CD4-positive, CD25-positive, alpha-beta regulatory T cell (primary cell): Measurements from ENCODE around the gene SUSD5. TPM values are rescaled to one million over a fixed set of nuclear protein-coding genes. Genes with fewer than 3 reads are reported as not detected.
A peak's percentile ranks its signal among the peaks of the same experiment; 100 is the strongest.
"Not testable (repeated sequence)": the region's sequence is repeated elsewhere in the genome, so short reads cannot be mapped to it uniquely, and the experiment has no call there.

ENCODE experiments used
- ATAC-seq, 2 donors: fragments of 150-1000 bp; cut with Tn5 transposase; one replicate each; pipeline ENCODE4 v1.10.0; 2021; ENCODE audit warnings: low read depth in 2 of 2, moderate number of reproducible peaks in 2 of 2, moderate library complexity in 1 of 2
- DNase-seq, 3 donors: peaks; one replicate each; pipeline versions ENCODE4 v3.0.0 to v3.0.0-alpha.2; 2012 to 2022; ENCODE audit warnings: mixed read lengths in 1 of 3
- H3K27ac ChIP-seq: one replicate; pipeline ENCODE4 v1.7.0; 2013; ENCODE audit warnings: mild to moderate bottlenecking, low read length; ENCODE audit not compliant: insufficient read depth, poor library complexity, severe bottlenecking
- H3K27me3 ChIP-seq: one replicate; pipeline ENCODE4 v1.7.0; 2013; ENCODE audit warnings: low read length; ENCODE audit not compliant: control insufficient read depth, insufficient read depth
- H3K36me3 ChIP-seq: one replicate; pipeline ENCODE4 v1.7.0; 2013; ENCODE audit warnings: mild to moderate bottlenecking, low read length, moderate library complexity; ENCODE audit not compliant: control insufficient read depth, insufficient read depth
- H3K4me1 ChIP-seq: 2 replicates; pipeline ENCODE4 v1.7.0; 2013; ENCODE audit warnings: mild to moderate bottlenecking, low read length; ENCODE audit not compliant: insufficient read depth, control insufficient read depth, poor library complexity, severe bottlenecking
- H3K4me3 ChIP-seq: one replicate; pipeline ENCODE4 v1.7.0; 2013; ENCODE audit warnings: low read depth, mild to moderate bottlenecking, low read length, moderate library complexity
- H3K9me3 ChIP-seq, 2 experiments: 1 replicate in 1 of 2; 2 replicates in 1 of 2; pipeline ENCODE4 v1.7.0; 2013; ENCODE audit warnings: low read length in 2 of 2, mild to moderate bottlenecking in 1 of 2, moderate library complexity in 1 of 2; ENCODE audit not compliant: control insufficient read depth in 2 of 2
- H3K27ac Mint-ChIP-seq, 3 donors: one replicate each; pipeline ENCODE4 v1.8.0; 2020 to 2022; ENCODE audit warnings: mild to moderate bottlenecking in 3 of 3, mixed read lengths in 3 of 3, moderate library complexity in 2 of 3
- H3K27me3 Mint-ChIP-seq: one replicate; pipeline ENCODE4 v1.8.0; 2022; ENCODE audit warnings: mild to moderate bottlenecking, mixed read lengths
- H3K36me3 Mint-ChIP-seq: one replicate; pipeline ENCODE4 v1.8.0; 2020; ENCODE audit warnings: mixed read lengths
- H3K4me1 Mint-ChIP-seq, 4 donors: one replicate each; pipeline ENCODE4 v1.8.0; 2020 to 2022; ENCODE audit warnings: mixed read lengths in 4 of 4, mild to moderate bottlenecking in 1 of 4
- H3K4me3 Mint-ChIP-seq, 4 donors: one replicate each; pipeline ENCODE4 v1.8.0; 2020 to 2022; ENCODE audit warnings: mild to moderate bottlenecking in 4 of 4, mixed read lengths in 4 of 4, moderate library complexity in 3 of 4
- H3K9me3 Mint-ChIP-seq, 7 donors: one replicate each; pipeline ENCODE4 v1.8.0; 2020 to 2022; ENCODE audit warnings: mixed read lengths in 7 of 7, mild to moderate bottlenecking in 3 of 7, moderate library complexity in 2 of 7
- polyA plus RNA-seq, 4 donors: library from polyadenylated mRNA; unstranded; fragments of 300-500 nt; fragmentation: Illumina TruSeq; gene quantifications; one replicate each; pipeline ENCODE4 v1.2.3, GENCODE V29; 2021
- total RNA-seq: library from RNA; stranded (reverse); gene quantifications from one replicate; pipeline ENCODE4 v1.2.3, GENCODE V29; 2022

SUSD5 gene
- total and polyA plus RNA-seq, 5 donors from 2014 or later, result 0.22 to 0.28 (median 0.25) TPM; not detected in 2

DNA sequence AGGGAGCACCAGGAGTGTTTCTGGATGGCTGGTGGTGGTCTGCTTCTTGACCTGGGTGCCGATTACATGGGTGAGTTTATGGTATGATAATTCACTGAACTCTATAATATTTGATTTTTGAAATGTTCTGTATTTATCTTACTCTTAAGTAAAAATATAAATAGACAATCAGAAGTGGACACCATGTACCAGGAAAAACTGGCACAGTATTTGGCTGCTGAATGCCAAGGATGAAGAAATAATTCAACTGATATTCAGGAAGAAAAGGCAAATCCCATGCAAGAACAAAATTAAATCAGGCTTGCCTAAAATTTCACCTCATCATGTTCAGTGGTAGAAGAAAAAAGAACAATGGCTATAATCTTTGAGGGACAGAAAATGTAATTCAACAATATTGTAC, 53.2 kb downstream of the SUSD5 start:
- Mint-ChIP-seq H3K36me3 (no peaks in the 10 kb centered on the region), H3K27ac (no peak overlapping the region), H3K9me3 (no peaks in the 10 kb centered on the region), H3K27me3 (peaks cover 33% of the 10 kb centered on the region), H3K4me3 (no peak overlapping the region), H3K4me1 (peaks cover 0 to 5% (median under 1%) of the 10 kb centered on the region in 4 donors)
- Histone ChIP-seq H3K27ac (no peak overlapping the region), H3K27me3 (peaks cover 8% of the 10 kb centered on the region), H3K9me3 (no peaks in the 10 kb centered on the region), H3K36me3 (no peaks in the 10 kb centered on the region), H3K4me3 (no peak overlapping the region), H3K4me1 (no peaks in the 10 kb centered on the region)
- DNase-seq (no peak), ATAC-seq (no peak)

DNA sequence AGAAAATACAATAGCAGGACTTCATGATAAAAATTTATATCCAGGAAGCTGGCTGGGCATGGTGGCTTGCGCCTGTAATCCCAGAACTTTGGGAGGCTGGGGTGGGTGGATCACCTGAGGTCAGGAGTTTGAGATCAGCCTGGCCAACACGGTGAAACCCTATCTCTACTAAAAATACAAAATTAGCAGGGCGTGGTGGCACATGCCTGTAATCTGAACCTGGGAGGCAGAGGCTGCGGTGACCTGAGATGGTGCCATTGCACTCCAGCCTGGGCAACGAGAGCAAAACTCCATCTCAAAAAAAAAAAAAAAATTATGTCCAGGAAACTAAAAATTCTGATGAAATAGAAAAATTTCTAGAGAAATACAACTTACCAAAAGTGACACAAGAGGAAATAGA, 56.0 kb downstream of the SUSD5 start:
- H3K27ac ChIP-seq, H3K4me3 ChIP-seq, H3K36me3 Mint-ChIP-seq, H3K4me3 Mint-ChIP-seq, H3K27ac Mint-ChIP-seq, DNase-seq, H3K9me3 Mint-ChIP-seq, H3K36me3 ChIP-seq, ATAC-seq, H3K4me1 ChIP-seq, H3K4me1 Mint-ChIP-seq, H3K9me3 ChIP-seq: not testable (repeated sequence)
- peaks cover 59% of the 10 kb centered on the region for H3K27me3 Mint-ChIP-seq
- peaks cover 11% of the 10 kb centered on the region for H3K27me3 ChIP-seq

DNA sequence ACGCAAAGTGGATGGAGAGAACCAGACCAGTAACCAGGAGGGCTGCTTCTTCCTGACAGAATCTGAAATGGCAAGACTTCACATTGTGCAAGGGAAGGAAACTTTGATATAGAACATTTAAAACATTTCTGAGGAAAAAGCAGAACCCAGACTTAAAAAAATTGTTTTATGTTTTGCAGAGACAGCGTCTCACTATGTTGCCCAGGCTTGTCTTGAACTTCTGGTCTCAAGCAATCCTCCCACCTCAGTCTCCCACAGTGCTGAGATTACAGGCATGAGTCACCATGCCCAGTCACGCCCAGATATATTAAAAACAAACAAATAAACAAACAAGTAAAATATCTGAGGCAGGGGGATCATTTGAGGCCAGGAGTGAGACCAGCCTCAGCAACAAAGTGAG, 58.6 kb downstream of the SUSD5 start:
- H3K27me3 ChIP-seq, result peaks cover 15% of the 10 kb centered on the region
- H3K9me3 ChIP-seq, result no peaks in the 10 kb centered on the region
- ATAC-seq (no peak), DNase-seq (no peak)
- peaks cover 0 to 5% (median 0%) of the 10 kb centered on the region in 4 donors for H3K4me1 Mint-ChIP-seq
- no peaks in the 10 kb centered on the region for H3K4me1 ChIP-seq
- H3K36me3 Mint-ChIP-seq, result no peaks in the 10 kb centered on the region
- H3K27ac ChIP-seq, result no peak overlapping the region
- no peak overlapping the region for H3K27ac Mint-ChIP-seq
- H3K4me3 Mint-ChIP-seq, result no peak overlapping the region
- no peak overlapping the region for H3K4me3 ChIP-seq
- H3K9me3 Mint-ChIP-seq, result peaks cover 0 to 1% (median 0%) of the 10 kb centered on the region in 7 donors
- peaks cover 75% of the 10 kb centered on the region for H3K27me3 Mint-ChIP-seq
- no peaks in the 10 kb centered on the region for H3K36me3 ChIP-seq

DNA sequence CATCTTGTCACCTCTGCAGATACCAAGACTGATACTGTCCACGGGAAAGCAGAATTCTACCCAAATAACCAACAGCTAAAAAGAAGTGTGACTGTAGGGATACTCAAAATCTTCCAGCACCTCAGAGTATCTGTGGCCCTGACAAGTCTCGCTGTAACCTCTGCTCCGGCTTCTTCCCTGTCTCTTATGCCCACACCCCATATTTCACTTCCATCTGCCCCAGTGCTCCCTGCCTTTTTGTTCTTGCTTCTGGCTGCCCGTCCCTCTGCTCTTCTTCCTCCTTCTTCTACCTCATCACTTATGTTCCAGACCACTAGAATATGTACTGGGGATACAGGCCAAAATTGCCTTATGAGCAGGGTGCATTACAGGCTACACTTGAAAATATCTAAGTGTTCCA, 59.4 kb downstream of the SUSD5 start:
- no peaks in the 10 kb centered on the region for H3K36me3 ChIP-seq
- H3K27ac Mint-ChIP-seq, result peak overlapping the region in 1 of 3 donors; percentile 22
- H3K27me3 Mint-ChIP-seq, result peaks cover 74% of the 10 kb centered on the region
- H3K4me1 ChIP-seq, result no peaks in the 10 kb centered on the region
- H3K27me3 ChIP-seq, result peaks cover 15% of the 10 kb centered on the region
- H3K4me3 ChIP-seq, result no peak overlapping the region
- H3K27ac ChIP-seq, result no peak overlapping the region
- peaks cover 0 to 1% (median 0%) of the 10 kb centered on the region in 7 donors for H3K9me3 Mint-ChIP-seq
- ATAC-seq (no peak), DNase-seq (no peak)
- peaks cover 0 to 5% (median 0%) of the 10 kb centered on the region in 4 donors for H3K4me1 Mint-ChIP-seq
- no peak overlapping the region for H3K4me3 Mint-ChIP-seq
- H3K36me3 Mint-ChIP-seq, result no peaks in the 10 kb centered on the region
- no peaks in the 10 kb centered on the region for H3K9me3 ChIP-seq

DNA sequence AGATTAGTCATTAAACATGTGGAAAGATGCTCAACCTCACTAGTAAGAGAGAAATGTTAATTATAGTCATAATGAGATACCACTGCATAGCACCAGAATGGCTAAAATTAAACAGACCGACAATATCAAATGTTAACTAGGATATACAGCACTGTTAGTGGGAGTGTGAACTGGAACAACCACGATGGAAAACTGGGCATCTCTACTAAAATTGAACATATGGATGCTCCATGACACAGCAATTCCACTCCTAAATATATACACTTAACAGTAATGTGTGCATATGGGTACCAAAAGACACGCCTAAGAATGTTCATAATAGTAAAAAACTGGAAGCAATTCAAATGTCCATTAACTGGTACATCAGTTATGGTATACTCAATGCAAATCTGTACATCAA, 63.3 kb downstream of the SUSD5 start:
- Histone ChIP-seq H3K36me3 (no peaks in the 10 kb centered on the region), H3K4me3 (no peak overlapping the region), H3K4me1 (no peaks in the 10 kb centered on the region), H3K27me3 (peaks cover 17% of the 10 kb centered on the region), H3K27ac (no peak overlapping the region), H3K9me3 (no peaks in the 10 kb centered on the region)
- peaks cover 48% of the 10 kb centered on the region for H3K27me3 Mint-ChIP-seq
- no peaks in the 10 kb centered on the region for H3K4me1 Mint-ChIP-seq
- H3K4me3 Mint-ChIP-seq, result no peak overlapping the region
- no peak overlapping the region for H3K27ac Mint-ChIP-seq
- no peaks in the 10 kb centered on the region for H3K36me3 Mint-ChIP-seq
- H3K9me3 Mint-ChIP-seq, result peaks cover 0 to 1% (median 0%) of the 10 kb centered on the region in 7 donors
- no peak for DNase-seq
- no peak for ATAC-seq

DNA sequence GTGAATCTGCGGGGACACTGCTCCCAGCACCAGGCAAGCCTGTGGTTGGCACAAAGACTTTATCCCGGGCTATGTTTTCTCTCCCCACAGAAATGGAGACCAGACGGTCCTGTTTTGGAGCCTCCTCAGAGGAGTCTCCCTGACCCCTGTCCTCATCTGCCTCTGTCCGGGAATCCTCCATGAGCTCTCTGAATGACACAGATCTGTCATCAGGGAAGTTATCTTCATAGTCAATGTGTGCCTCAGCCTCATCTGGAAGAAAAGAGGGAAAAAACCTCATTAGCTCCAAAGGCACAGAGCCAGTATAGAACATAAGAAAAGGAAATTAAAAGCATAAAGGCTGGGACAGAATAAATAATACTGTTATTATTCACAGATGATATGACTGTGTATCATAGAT, 64.8 kb downstream of the SUSD5 start:
- Mint-ChIP-seq H3K27ac (peak overlapping the region in 1 of 3 donors; percentile 18), H3K9me3 (peaks cover 0 to 1% (median 0%) of the 10 kb centered on the region in 7 donors), H3K36me3 (no peaks in the 10 kb centered on the region), H3K4me1 (no peaks in the 10 kb centered on the region), H3K27me3 (peaks cover 37% of the 10 kb centered on the region), H3K4me3 (no peak overlapping the region)
- ATAC-seq (no peak), DNase-seq (no peak)
- H3K27me3 ChIP-seq, result peaks cover 13% of the 10 kb centered on the region
- no peak overlapping the region for H3K27ac ChIP-seq
- H3K4me1 ChIP-seq, result no peaks in the 10 kb centered on the region
- no peaks in the 10 kb centered on the region for H3K9me3 ChIP-seq
- no peaks in the 10 kb centered on the region for H3K36me3 ChIP-seq
- no peak overlapping the region for H3K4me3 ChIP-seq

DNA sequence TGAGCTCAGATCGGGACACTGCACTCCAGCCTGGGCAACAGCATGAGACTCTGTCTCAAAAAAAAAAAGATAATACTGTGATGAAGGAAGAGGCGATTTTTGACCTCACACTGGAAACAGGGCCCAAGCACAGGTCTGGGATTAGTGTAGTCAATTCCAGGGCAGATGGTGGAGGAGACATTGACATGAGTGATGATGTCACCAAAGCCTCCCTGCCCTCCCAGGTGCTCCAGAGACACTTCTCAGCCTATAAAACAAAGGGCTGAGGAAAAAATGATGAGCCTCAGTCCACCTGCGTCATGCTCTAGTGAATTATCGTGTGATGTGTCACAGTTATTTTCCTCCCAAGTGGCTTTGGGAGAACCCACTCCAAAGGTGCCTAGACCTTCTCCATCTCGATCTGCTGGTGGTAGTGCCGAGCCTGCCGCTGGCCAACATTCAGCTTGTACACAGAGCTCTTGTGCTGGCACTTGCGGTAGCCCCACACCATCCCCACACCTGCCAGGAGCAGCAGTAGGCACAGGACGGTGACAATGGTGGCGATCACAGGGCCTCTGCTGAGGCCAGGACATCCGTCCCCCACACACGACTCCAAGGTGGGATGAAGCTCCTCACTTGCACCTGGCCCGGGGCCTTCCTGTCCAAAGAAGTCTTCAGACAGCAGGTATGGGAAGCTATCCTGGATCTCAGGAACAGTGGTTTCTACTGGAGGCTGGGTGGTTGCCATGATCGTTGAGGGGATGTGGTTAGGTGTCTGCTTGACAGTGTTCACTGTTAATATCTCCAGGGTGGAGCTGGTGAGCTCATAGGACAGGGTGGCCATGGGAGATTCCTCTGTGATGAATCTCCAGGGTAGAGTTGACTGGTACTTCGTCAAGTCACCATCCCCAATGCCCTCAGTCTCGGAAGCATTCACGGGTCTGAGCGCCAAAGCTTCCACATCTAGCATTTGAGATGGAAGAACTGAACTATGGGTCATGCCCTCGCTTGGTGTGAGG, 65.9 kb downstream of the SUSD5 start:
- peaks cover 0 to 2% (median 0%) of the 10 kb centered on the region in 4 donors for H3K4me1 Mint-ChIP-seq
- no peak for DNase-seq
- Histone ChIP-seq H3K4me1 (no peaks in the 10 kb centered on the region), H3K9me3 (no peaks in the 10 kb centered on the region), H3K4me3 (no peak overlapping the region), H3K36me3 (no peaks in the 10 kb centered on the region), H3K27ac (no peak overlapping the region), H3K27me3 (peaks cover 13% of the 10 kb centered on the region)
- no peak overlapping the region for H3K27ac Mint-ChIP-seq
- no peaks in the 10 kb centered on the region for H3K36me3 Mint-ChIP-seq
- no peak for ATAC-seq
- H3K27me3 Mint-ChIP-seq, result peaks cover 27% of the 10 kb centered on the region
- no peak overlapping the region for H3K4me3 Mint-ChIP-seq
- no peaks in the 10 kb centered on the region for H3K9me3 Mint-ChIP-seq

DNA sequence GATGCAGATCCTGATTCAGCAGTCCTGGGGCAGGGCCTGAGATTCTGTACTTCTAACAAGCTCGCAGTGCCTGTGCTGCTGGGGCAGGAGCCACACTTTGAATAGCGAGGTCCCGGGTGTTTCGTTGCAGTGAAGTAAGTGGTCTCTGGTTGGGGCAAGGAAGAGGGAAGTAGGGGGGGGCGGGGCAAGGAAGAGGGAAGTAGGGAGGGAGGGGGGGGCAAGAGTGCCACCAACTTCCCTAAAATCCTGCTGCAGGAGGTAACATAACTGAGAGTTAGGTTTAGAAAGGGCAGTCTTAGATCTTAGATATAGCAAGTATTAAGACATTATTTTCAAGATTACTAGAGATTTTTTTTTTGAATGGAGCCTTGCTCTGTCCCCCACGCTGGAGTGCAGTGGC, 69.3 kb downstream of the SUSD5 start:
- Histone ChIP-seq H3K4me1 (no peaks in the 10 kb centered on the region), H3K36me3 (no peaks in the 10 kb centered on the region), H3K4me3 (no peak overlapping the region), H3K9me3 (no peaks in the 10 kb centered on the region), H3K27ac (no peak overlapping the region), H3K27me3 (peaks cover 9% of the 10 kb centered on the region)
- ATAC-seq (no peak), DNase-seq (no peak)
- H3K27me3 Mint-ChIP-seq, result peaks cover 12% of the 10 kb centered on the region
- peaks cover 11% of the 10 kb centered on the region for H3K36me3 Mint-ChIP-seq
- no peak overlapping the region for H3K27ac Mint-ChIP-seq
- H3K4me3 Mint-ChIP-seq, result no peak overlapping the region
- peaks cover 0 to 2% (median 0%) of the 10 kb centered on the region in 4 donors for H3K4me1 Mint-ChIP-seq
- H3K9me3 Mint-ChIP-seq, result no peaks in the 10 kb centered on the region
